ENCODE data around the gene CFH.

GRCh38 chr1:196660272-196660671, 8.4 kb downstream of the CFH start:
- no peak for TF ChIP-seq CTCF (IDR thresholded peaks at IDR 0.05)
- TF ChIP-seq ZFX (IDR thresholded peaks at IDR 0.05; ENCODE audit: borderline replicate concordance): no peak
